BJ (cell line): ENCODE data around the gene CFAP74. TPM values are rescaled to one million over a fixed set of nuclear protein-coding genes. Genes with fewer than 3 reads are reported as not detected.

Experiments
- CTCF ChIA-PET: fragments of 350-600 bp; formaldehyde crosslinking; extraction: SDS; loops from one replicate; lab custom pipeline; 2021; ENCODE audit warnings: antibody characterized with exemption, inconsistent platforms; lab: Yijun Ruan, JAX
- POLR2A ChIA-PET: fragments of 300-600 bp; sonication (Branson Sonifier 250); formaldehyde crosslinking; extraction: SDS; loops from one replicate; lab custom pipeline; 2021; ENCODE audit warnings: antibody characterized with exemption; lab: Charles Lee
- DNase-seq: peaks from one replicate; pipeline ENCODE4 v3.0.0-alpha.2; 2011; ENCODE audit warnings: low read depth
- H3K27me3 ChIP-seq: 2 replicates; pipeline ENCODE4 v1.6.0; 2011; ENCODE audit warnings: low read length; ENCODE audit not compliant: control insufficient read depth, insufficient read depth
- H3K36me3 ChIP-seq: 2 replicates; pipeline ENCODE4 v1.5.1; 2011; ENCODE audit warnings: low read length; ENCODE audit not compliant: control insufficient read depth, insufficient read depth
- H3K4me3 ChIP-seq: 2 replicates; pipeline ENCODE4 v1.5.1; 2011; ENCODE audit warnings: low read depth, mild to moderate bottlenecking, control low read depth, low read length
- CTCF ChIP-seq: IDR thresholded peaks from 2 replicates; pipeline ENCODE4 v1.5.1; 2011; ENCODE audit warnings: low read depth, mild to moderate bottlenecking, control low read depth, inconsistent platforms, low read length, moderate library complexity; ENCODE audit not compliant: insufficient read depth
- polyA plus RNA-seq: library from polyadenylated mRNA; depleted of rRNA; stranded (reverse); fragments of >200 nt; gene quantifications from 2 replicates; pipeline ENCODE4 v1.2.3, GENCODE V29; 2011

The CFAP74 gene
- polyA plus RNA-seq, 1 experiment = not detected

- Histone ChIP-seq H3K36me3 (no peaks in the 10 kb centered on the region), H3K27me3 (no peaks in the 10 kb centered on the region; the same call in 1 of the 2 replicates), H3K4me3 (no peak overlapping the region)
- DNase-seq = no peak
- TF ChIP-seq CTCF = no peak
- ChIA-PET POLR2A (no interaction called here), CTCF (no interaction called here)
These were observed 32.6 kb downstream of the CFAP74 start for GRCh38 chr1:1971017-1971416.

- TF ChIP-seq CTCF = no peak
- Histone ChIP-seq H3K4me3 (no peak overlapping the region), H3K36me3 (no peaks in the 10 kb centered on the region), H3K27me3 (no peaks in the 10 kb centered on the region; the same call in 1 of the 2 replicates)
- no peak for DNase-seq
- ChIA-PET CTCF (no interaction called here), POLR2A (no interaction called here)
These were observed 33.5 kb downstream of the CFAP74 start for GRCh38 chr1:1969953-1970716.

- POLR2A ChIA-PET = no interaction called here
- no peak for DNase-seq
- Histone ChIP-seq H3K36me3 (no peaks in the 10 kb centered on the region), H3K27me3 (no peaks in the 10 kb centered on the region), H3K4me3 (no peak overlapping the region)
- no peak for TF ChIP-seq CTCF
- CTCF ChIA-PET = no interaction called here
These were observed 34.1 kb downstream of the CFAP74 start for GRCh38 chr1:1969505-1969900.

- no peak for TF ChIP-seq CTCF
- Histone ChIP-seq H3K36me3 (no peaks in the 10 kb centered on the region), H3K4me3 (no peak overlapping the region), H3K27me3 (no peaks in the 10 kb centered on the region)
- ChIA-PET CTCF (interaction anchor here (1.1 kb wide), 1 partner anchor 76 kb away, joined by 4 read pairs; no protein-coding TSS in a partner anchor), POLR2A (no interaction called here)
- no peak for DNase-seq
These were observed 34.6 kb downstream of the CFAP74 start for GRCh38 chr1:1968767-1969504.

GRCh38 chr1:1967879-1968278 is 35.7 kb downstream of the CFAP74 start:
- H3K4me3 ChIP-seq = no peak overlapping the region
- DNase-seq = no peak
- POLR2A ChIA-PET = no interaction called here
- peaks cover 1% of the 10 kb centered on the region; the same call in 1 of the 2 replicates for H3K27me3 ChIP-seq
- no peaks in the 10 kb centered on the region for H3K36me3 ChIP-seq
- no peak for TF ChIP-seq CTCF
- CTCF ChIA-PET = interaction anchor here (1.1 kb wide), 1 partner anchor 77 kb away, joined by 4 read pairs; no protein-coding TSS in a partner anchor
